GM23338 (cell line): Measurements from ENCODE around the gene SH3RF2.

Source experiments
- CREB1 ChIP-seq: fragments of 250-450 bp; sonication (Bioruptor Pico); IDR thresholded peaks from 2 replicates; pipeline ENCODE4 v1.5.0; 2020; ENCODE audit warnings: low read depth, mild to moderate bottlenecking, moderate library complexity
- EZH2 ChIP-seq: fragments of 200-600 bp; sonication (generic); IDR thresholded peaks from one replicate; pipeline ENCODE4 v1.8.0; 2017; ENCODE audit warnings: antibody characterized with exemption, mild to moderate bottlenecking, low read depth; ENCODE audit not compliant: unreplicated experiment
- JUNB ChIP-seq: IDR thresholded peaks from one replicate; pipeline ENCODE4 v1.6.1; 2016; ENCODE audit warnings: antibody characterized with exemption; ENCODE audit not compliant: unreplicated experiment
- POLR2AphosphoS5 ChIP-seq: IDR thresholded peaks from 2 replicates; pipeline ENCODE4 v1.6.1; 2016; ENCODE audit warnings: antibody characterized with exemption, low read depth
- TF ChIP-seq, protein P1 (sequence below), 2 experiments: fragments of 200-600 bp in 1 of 2; sonication (generic) in 1 of 2; conservative IDR thresholded peaks; 2 replicates each; pipeline versions ENCODE4 v1.5.1 to v1.6.1; 2016 to 2017; ENCODE audit warnings: antibody characterized with exemption in 2 of 2, low read depth in 2 of 2, mild to moderate bottlenecking in 2 of 2, moderate library complexity in 1 of 2

DNA sequence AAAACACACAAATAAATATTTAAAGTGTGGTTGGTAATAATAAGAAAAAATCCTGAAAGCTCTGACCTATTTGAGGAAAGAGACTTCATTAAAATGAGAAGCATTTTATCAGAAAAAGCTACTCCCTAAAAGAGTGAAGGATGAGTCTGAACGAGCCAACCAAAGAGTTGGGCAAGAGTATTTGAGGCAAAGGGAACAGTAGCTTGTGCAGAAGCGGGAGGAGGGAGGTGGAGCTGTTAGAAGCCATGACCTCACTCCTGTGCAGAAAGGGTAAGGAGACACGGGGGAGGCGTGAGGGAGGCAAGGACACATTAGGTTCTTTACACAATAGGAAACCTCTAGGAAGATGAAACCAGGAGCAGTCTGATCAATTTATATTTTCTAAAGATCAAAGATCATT is 29.4 kb downstream of the SH3RF2 start:
- TF ChIP-seq, protein P1, sequence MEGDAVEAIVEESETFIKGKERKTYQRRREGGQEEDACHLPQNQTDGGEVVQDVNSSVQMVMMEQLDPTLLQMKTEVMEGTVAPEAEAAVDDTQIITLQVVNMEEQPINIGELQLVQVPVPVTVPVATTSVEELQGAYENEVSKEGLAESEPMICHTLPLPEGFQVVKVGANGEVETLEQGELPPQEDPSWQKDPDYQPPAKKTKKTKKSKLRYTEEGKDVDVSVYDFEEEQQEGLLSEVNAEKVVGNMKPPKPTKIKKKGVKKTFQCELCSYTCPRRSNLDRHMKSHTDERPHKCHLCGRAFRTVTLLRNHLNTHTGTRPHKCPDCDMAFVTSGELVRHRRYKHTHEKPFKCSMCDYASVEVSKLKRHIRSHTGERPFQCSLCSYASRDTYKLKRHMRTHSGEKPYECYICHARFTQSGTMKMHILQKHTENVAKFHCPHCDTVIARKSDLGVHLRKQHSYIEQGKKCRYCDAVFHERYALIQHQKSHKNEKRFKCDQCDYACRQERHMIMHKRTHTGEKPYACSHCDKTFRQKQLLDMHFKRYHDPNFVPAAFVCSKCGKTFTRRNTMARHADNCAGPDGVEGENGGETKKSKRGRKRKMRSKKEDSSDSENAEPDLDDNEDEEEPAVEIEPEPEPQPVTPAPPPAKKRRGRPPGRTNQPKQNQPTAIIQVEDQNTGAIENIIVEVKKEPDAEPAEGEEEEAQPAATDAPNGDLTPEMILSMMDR (conservative IDR thresholded peaks at IDR 0.05; ENCODE audit: low read depth in 2 of 2) = no peak
- TF ChIP-seq JUNB (no peak), EZH2 (no peak), POLR2AphosphoS5 (no peak), CREB1 (no peak)
